HepG2 (cell line): ENCODE results near the gene SRPRA.

Experiments
- CHD2 ChIP-seq: IDR thresholded peaks from 2 replicates; pipeline ENCODE4 v1.6.1; 2011; ENCODE audit warnings: low read depth, low read length, improper control_type of control experiment
- FOXM1 ChIP-seq: sonication (generic); formaldehyde crosslinking; IDR thresholded peaks from 2 replicates; pipeline ENCODE4 v1.5.0; 2020; ENCODE audit warnings: missing genetic modification reagents
- PHF20 ChIP-seq: sonication (generic); formaldehyde crosslinking; IDR thresholded peaks from 2 replicates; pipeline ENCODE4 v1.5.0; 2020; ENCODE audit warnings: mild to moderate bottlenecking, missing genetic modification reagents
- ZBTB8A ChIP-seq: sonication (generic); formaldehyde crosslinking; IDR thresholded peaks from 2 replicates; pipeline ENCODE4 v1.4.0; 2020; ENCODE audit warnings: mild to moderate bottlenecking, low read depth, missing genetic modification reagents, borderline replicate concordance
- ZNF20 ChIP-seq: sonication (generic); formaldehyde crosslinking; IDR thresholded peaks from 2 replicates; pipeline ENCODE4 v1.4.0; 2020; ENCODE audit warnings: mild to moderate bottlenecking, moderate library complexity, missing genetic modification reagents
- TF ChIP-seq, protein P1 (sequence below), 2 experiments: sonication (generic) in 1 of 2; formaldehyde crosslinking in 1 of 2; IDR thresholded peaks; 2 replicates each; pipeline versions ENCODE4 v1.4.0 to v1.6.1; 2018 to 2020; ENCODE audit warnings: missing genetic modification reagents in 2 of 2, borderline replicate concordance in 1 of 2, low read depth in 1 of 2, mild to moderate bottlenecking in 1 of 2, missing biosample characterization in 1 of 2
- TF ChIP-seq, protein P2 (sequence below): IDR thresholded peaks from 2 replicates; pipeline ENCODE4 v1.6.1; 2018; ENCODE audit warnings: missing genetic modification reagents
- TF ChIP-seq, protein P3 (sequence below): sonication (generic); formaldehyde crosslinking; conservative IDR thresholded peaks from 2 replicates; pipeline ENCODE4 v1.4.0; 2020; ENCODE audit warnings: missing genetic modification reagents

DNA sequence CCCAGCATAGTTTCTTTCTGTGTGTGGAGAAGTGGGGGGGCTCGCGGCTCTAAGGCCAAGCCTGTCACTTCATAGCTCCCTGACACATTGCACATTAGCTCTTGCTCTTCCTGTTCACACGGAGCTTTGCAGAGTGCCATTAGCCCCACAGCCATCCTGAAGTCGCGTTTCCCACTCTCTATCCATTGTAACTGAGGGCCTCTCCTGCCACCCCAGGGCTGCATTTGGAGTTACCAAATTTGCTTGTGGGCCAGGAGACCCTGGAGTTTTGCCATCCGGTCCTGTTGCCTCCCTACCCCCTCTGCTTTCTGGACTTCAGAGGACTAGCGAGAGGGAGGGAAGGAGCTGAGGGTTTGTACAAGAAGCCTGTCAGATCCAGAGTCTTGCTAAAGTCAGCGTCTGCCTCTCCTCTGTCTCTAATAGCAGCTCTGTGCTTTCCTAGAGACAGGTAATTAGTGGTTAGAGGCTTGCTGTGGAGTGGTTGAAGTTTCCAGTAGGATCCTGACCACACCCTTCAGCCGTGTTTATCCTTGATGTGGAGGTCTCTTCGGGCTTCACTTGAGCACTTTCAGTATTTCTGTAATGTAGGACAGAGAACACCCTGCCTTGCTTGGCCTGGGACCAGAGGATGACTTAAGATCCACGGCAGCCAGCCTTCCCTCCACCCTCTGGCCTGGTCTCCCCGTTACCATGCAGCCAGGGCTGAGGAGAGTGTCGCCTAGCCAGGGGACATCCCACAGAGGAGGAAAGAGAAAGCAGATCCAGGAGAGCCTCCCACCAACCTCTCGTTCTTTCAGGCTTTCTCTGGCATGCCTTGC, 49.3 kb upstream of the SRPRA start:
- TF ChIP-seq, protein P1, sequence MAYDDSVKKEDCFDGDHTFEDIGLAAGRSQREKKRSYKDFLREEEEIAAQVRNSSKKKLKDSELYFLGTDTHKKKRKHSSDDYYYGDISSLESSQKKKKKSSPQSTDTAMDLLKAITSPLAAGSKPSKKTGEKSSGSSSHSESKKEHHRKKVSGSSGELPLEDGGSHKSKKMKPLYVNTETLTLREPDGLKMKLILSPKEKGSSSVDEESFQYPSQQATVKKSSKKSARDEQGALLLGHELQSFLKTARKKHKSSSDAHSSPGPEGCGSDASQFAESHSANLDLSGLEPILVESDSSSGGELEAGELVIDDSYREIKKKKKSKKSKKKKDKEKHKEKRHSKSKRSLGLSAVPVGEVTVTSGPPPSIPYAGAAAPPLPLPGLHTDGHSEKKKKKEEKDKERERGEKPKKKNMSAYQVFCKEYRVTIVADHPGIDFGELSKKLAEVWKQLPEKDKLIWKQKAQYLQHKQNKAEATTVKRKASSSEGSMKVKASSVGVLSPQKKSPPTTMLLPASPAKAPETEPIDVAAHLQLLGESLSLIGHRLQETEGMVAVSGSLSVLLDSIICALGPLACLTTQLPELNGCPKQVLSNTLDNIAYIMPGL (CRISPR knock-in tag; IDR thresholded peaks at IDR 0.05; ENCODE audit: borderline replicate concordance in 1 of 2, low read depth in 1 of 2): no peak
- TF ChIP-seq ZBTB8A (CRISPR knock-in tag) (no peak), FOXM1 (CRISPR knock-in tag) (no peak), ZNF20 (CRISPR knock-in tag) (no peak), CHD2 (no peak), PHF20 (CRISPR knock-in tag) (no peak)
- TF ChIP-seq, protein P2, sequence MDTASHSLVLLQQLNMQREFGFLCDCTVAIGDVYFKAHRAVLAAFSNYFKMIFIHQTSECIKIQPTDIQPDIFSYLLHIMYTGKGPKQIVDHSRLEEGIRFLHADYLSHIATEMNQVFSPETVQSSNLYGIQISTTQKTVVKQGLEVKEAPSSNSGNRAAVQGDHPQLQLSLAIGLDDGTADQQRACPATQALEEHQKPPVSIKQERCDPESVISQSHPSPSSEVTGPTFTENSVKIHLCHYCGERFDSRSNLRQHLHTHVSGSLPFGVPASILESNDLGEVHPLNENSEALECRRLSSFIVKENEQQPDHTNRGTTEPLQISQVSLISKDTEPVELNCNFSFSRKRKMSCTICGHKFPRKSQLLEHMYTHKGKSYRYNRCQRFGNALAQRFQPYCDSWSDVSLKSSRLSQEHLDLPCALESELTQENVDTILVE: no peak
- TF ChIP-seq, protein P3, sequence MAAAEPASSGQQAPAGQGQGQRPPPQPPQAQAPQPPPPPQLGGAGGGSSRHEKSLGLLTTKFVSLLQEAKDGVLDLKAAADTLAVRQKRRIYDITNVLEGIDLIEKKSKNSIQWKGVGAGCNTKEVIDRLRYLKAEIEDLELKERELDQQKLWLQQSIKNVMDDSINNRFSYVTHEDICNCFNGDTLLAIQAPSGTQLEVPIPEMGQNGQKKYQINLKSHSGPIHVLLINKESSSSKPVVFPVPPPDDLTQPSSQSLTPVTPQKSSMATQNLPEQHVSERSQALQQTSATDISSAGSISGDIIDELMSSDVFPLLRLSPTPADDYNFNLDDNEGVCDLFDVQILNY (CRISPR knock-in tag): no peak
